ENCODE results near the gene C1orf159. TPM values are rescaled to one million over a fixed set of nuclear protein-coding genes. Genes with fewer than 3 reads are reported as not detected.
A peak's percentile ranks its signal among the peaks of the same experiment; 100 is the strongest.

The C1orf159 gene
- polyA plus RNA-seq, 1 donor (not counting 4 experiments of a cell fraction or from before 2014, with no cell fraction given), result 6.1 TPM

DNA sequence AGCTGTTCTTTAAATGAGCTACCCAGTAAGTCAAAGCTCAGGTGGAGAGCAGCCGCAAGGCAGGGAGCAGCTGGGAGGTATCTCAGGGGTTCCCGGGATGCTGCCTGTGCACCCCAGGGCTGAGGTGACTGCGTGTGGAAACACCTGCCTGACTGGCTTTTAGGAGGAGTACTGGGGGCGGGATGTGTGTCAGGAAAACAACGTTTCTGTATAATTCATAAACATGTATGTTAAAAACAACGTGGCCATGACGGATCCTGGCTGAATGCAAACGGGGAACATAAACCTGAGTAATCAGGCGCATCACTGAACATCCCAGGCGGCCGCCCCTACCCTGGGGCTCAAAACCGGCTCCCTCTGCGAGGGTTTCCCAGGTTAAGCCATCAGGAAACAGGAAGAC lies 1.5 kb downstream of the C1orf159 start:
- Histone ChIP-seq H3K27ac (ENCODE audit: control insufficient read depth, insufficient read depth, low read length) (no peak overlapping the region), H3K79me2 (ENCODE audit: control insufficient read depth, insufficient read depth, low read length) (peaks cover 47% of the 10 kb centered on the region), H2AFZ (ENCODE audit: control insufficient read depth, low read length) (no peak overlapping the region), H3K4me1 (ENCODE audit: control insufficient read depth, extremely low read depth, insufficient read depth, low read length) (peaks cover 2% of the 10 kb centered on the region), H3K27me3 (ENCODE audit: control insufficient read depth, extremely low read depth, insufficient read depth, low read length) (peaks cover 17% of the 10 kb centered on the region), H4K20me1 (ENCODE audit: control insufficient read depth, extremely low read depth, insufficient read depth, low read length) (no peaks in the 10 kb centered on the region), H3K36me3 (ENCODE audit: control insufficient read depth in 2 of 2, extremely low read depth in 1 of 2, insufficient read depth in 2 of 2, low read length in 2 of 2) (peaks cover 6 to 13% of the 10 kb centered on the region in 2 experiments), H3K9me3 (ENCODE audit: control insufficient read depth, low read depth, low read length) (no peaks in the 10 kb centered on the region), H3K9me1 (ENCODE audit: control insufficient read depth, extremely low read depth, insufficient read depth, low read length) (no peaks in the 10 kb centered on the region), H3K9ac (ENCODE audit: control insufficient read depth, extremely low read depth, insufficient read depth, low read length) (no peak overlapping the region), H3K4me3 (ENCODE audit: control insufficient read depth in 2 of 3, extremely low read depth in 1 of 3, insufficient read depth in 2 of 3, low read depth in 1 of 3, low read length in 3 of 3) (no peak overlapping the region), H3K4me2 (ENCODE audit: control insufficient read depth, extremely low read depth, insufficient read depth, low read depth, low read length) (peak overlapping the region; percentile 80)
- FAIRE-seq, result no peak
- no peak for DNase-seq (ENCODE audit: low read depth, low spot score)
- TF ChIP-seq EZH2 (IDR thresholded peaks at IDR 0.05; ENCODE audit: low read length), result no peak
- TF ChIP-seq, protein P1, sequence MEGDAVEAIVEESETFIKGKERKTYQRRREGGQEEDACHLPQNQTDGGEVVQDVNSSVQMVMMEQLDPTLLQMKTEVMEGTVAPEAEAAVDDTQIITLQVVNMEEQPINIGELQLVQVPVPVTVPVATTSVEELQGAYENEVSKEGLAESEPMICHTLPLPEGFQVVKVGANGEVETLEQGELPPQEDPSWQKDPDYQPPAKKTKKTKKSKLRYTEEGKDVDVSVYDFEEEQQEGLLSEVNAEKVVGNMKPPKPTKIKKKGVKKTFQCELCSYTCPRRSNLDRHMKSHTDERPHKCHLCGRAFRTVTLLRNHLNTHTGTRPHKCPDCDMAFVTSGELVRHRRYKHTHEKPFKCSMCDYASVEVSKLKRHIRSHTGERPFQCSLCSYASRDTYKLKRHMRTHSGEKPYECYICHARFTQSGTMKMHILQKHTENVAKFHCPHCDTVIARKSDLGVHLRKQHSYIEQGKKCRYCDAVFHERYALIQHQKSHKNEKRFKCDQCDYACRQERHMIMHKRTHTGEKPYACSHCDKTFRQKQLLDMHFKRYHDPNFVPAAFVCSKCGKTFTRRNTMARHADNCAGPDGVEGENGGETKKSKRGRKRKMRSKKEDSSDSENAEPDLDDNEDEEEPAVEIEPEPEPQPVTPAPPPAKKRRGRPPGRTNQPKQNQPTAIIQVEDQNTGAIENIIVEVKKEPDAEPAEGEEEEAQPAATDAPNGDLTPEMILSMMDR (optimal IDR thresholded peaks at IDR 0.05 in 1 of 3, IDR thresholded peaks at IDR 0.05 in 1 of 3, conservative IDR thresholded peaks at IDR 0.05 in 1 of 3; ENCODE audit: extremely low read depth in 1 of 3, insufficient read depth in 2 of 3, low read length in 3 of 3), result no peak
- dilution Hi-C loops (cut with MboI; ENCODE audit: extremely low pct_ligation_motif_present, low sequenced_read_pairs), result no loop called here

DNA sequence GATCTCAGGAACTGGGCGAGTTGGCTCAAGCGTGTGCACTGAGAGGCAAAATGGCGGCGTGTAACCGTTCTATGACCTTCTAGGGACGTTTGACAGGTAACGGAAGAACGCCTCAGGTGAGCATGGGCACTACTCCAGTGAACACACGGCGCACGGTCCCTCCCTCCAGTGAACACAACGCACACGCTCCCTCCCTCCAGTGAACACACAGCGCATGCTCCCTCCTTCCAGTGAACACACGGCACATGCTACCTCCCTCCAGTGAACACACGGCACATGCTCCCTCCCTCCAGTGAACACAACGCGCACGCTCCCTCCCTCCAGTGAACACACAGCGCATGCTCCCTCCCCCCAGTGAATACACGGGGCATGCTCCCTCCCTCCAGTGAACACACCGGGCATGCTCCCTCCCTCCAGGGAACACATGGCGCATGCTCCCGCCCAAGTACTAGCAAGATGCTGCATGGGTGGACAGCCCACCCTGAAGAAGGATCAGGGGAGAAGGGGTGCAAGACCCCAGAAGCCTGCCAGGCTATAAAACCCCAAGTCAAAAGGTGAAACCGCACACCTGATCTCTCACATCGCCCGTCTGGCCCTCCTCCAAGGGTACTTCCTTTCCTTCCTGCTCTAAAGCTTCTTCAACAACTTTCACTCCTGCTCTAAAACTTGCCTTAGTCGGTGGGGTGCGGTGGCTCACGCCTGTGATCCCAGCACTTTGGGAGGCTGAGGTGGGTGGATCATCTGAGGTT lies 3.5 kb downstream of the C1orf159 start:
- H3K9me3 ChIP-seq (ENCODE audit: control insufficient read depth, low read depth, low read length), result no peaks in the 10 kb centered on the region
- H3K27ac ChIP-seq (ENCODE audit: control insufficient read depth, insufficient read depth, low read length), result no peak overlapping the region
- peaks cover 2% of the 10 kb centered on the region for H3K4me1 ChIP-seq (ENCODE audit: control insufficient read depth, extremely low read depth, insufficient read depth, low read length)
- H3K4me2 ChIP-seq (ENCODE audit: control insufficient read depth, extremely low read depth, insufficient read depth, low read depth, low read length), result no peak overlapping the region
- TF ChIP-seq, protein P1 (optimal IDR thresholded peaks at IDR 0.05 in 1 of 3, IDR thresholded peaks at IDR 0.05 in 1 of 3, conservative IDR thresholded peaks at IDR 0.05 in 1 of 3; ENCODE audit: extremely low read depth in 1 of 3, insufficient read depth in 2 of 3, low read length in 3 of 3), result no peak
- no peak for TF ChIP-seq EZH2 (IDR thresholded peaks at IDR 0.05; ENCODE audit: low read length)
- H3K4me3 ChIP-seq (ENCODE audit: control insufficient read depth in 2 of 3, extremely low read depth in 1 of 3, insufficient read depth in 2 of 3, low read depth in 1 of 3, low read length in 3 of 3), result no peak overlapping the region
- FAIRE-seq (no peak), DNase-seq (ENCODE audit: low read depth, low spot score) (no peak)
- no peaks in the 10 kb centered on the region for H3K9me1 ChIP-seq (ENCODE audit: control insufficient read depth, extremely low read depth, insufficient read depth, low read length)
- peaks cover 60% of the 10 kb centered on the region for H3K79me2 ChIP-seq (ENCODE audit: control insufficient read depth, insufficient read depth, low read length)
- peaks cover 6 to 13% of the 10 kb centered on the region in 2 experiments for H3K36me3 ChIP-seq (ENCODE audit: control insufficient read depth in 2 of 2, extremely low read depth in 1 of 2, insufficient read depth in 2 of 2, low read length in 2 of 2)
- dilution Hi-C loops (cut with MboI; ENCODE audit: extremely low pct_ligation_motif_present, low sequenced_read_pairs), result no loop called here
- no peak overlapping the region for H3K9ac ChIP-seq (ENCODE audit: control insufficient read depth, extremely low read depth, insufficient read depth, low read length)
- no peak overlapping the region for H2AFZ ChIP-seq (ENCODE audit: control insufficient read depth, low read length)
- peaks cover 3% of the 10 kb centered on the region for H3K27me3 ChIP-seq (ENCODE audit: control insufficient read depth, extremely low read depth, insufficient read depth, low read length)
- no peaks in the 10 kb centered on the region for H4K20me1 ChIP-seq (ENCODE audit: control insufficient read depth, extremely low read depth, insufficient read depth, low read length)

Data from keratinocyte (primary cell).